NCI-H187 (cell line): Measurements from ENCODE around the gene BRMS1.
"Not testable (repeated sequence)": the region's sequence is repeated elsewhere in the genome, so short reads cannot be mapped to it uniquely, and the experiment has no call there.

Experiments used
- DNase-seq, 2 experiments: peaks; one replicate each; lab custom pipeline; 2025; lab: John Stamatoyannopoulos, UW

BRMS1 gene, protein sequence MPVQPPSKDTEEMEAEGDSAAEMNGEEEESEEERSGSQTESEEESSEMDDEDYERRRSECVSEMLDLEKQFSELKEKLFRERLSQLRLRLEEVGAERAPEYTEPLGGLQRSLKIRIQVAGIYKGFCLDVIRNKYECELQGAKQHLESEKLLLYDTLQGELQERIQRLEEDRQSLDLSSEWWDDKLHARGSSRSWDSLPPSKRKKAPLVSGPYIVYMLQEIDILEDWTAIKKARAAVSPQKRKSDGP

DNA sequence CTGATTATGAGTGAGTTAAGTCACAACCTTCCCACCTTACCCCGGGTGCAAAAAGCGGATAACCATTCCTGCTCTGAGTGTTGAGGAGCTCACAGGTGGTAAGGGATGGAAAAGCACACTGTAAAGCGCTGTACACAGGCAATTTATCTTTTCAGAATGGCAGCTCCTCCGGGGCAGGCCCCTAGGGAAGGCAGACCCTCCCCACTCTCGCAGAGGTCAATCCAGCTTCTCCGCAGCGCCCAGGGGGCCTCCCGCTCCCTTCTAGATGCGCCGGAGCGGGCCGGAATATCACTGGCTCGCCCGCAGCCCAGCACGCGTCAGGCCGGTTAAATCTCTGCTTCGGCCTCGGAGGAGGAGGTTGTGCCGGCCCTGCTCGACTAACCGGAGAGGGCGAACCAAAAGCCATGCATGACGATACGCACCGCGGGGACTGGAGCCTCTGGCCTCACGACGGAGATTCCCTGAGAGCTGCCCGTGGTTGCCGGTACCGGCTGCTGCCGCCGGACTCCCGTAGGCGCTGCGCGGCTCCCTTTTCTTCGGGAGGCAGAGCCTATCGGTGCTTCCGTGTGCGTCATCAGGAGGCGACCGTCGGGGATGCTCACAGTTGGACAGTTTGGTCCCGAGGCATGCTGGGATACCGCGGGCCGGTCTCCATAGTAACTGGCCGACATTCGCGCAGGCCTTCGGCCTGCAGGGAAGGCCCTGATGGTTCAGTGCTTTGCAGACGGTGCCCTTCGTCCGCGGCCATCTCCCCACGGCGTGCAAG, at the start of gene BRMS1:
BRMS1 (minus strand) TSS at position 555 of the 766 bp plus-strand sequence. CDS start 2,870 bp downstream, outside the sequence.
- peak; percentile 88 to 93 for DNase-seq

DNA sequence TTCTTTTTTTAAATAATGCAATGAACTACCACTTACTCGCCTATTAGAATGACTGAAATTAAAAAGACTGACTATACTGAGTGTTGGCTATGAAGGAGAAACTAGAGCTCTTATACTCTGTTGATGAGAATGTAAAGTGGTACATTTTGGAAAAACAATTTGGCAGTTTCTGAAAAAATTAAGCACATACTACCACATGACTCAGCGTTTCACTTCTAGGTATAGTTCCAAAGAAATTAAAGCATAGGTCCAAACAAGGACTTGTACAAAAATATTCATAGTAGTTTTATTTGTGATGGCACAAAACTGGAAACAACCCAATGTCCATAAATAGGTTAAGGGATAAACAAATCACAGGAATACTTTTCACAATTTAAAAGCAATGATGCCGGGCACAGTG, 49.0 kb upstream of the BRMS1 start:
- DNase-seq, result no peak

DNA sequence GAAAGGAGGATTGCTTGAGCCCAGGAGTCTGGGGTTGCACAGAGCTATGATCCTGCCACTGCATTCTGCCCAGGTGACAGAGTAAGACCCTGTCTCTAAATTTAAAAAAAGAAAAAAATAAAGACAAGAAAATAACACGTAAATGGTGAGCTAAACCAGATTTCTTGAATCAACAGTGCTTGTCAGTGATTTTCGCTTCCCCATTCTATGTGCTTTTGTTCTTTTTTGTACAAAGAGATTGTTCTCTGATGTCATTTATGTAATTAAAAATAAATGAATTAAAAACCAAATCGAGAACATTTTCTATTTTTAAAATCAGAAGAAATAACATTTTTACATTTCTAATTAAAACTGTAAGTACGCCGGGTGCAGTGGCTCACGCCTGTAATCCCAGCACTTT, 46.4 kb upstream of the BRMS1 start:
- DNase-seq, result no peak

DNA sequence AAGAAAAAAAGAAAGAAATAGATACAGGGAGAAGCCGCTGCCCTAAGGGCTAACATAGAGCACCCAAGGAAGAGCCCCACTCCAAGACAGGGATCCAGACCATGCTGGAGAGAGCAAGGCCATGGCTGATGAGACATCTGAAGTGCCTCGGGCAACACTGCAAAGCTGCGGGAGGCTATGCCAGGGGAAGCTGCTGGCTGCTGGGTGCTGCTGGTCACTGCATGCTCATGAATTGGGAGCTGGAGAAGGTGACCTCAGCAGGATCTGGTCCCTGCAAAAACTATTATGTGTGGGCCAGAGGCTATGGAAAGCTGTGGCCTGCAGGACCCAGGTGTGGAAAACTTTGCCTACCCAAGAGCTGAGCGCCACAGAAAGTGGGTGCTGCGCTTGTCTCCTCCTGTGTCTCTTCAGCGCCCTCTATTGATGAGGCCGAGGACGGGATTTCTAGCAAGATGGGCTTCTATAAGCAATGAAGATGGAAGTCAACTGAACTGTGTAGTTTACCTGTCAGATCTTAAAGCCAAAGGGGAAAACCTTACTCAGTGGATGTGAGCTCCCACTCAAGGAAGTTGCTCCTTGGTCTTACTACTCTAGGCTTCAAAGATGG, 44.0 kb upstream of the BRMS1 start:
- peak; percentile 22 to 39 for DNase-seq

DNA sequence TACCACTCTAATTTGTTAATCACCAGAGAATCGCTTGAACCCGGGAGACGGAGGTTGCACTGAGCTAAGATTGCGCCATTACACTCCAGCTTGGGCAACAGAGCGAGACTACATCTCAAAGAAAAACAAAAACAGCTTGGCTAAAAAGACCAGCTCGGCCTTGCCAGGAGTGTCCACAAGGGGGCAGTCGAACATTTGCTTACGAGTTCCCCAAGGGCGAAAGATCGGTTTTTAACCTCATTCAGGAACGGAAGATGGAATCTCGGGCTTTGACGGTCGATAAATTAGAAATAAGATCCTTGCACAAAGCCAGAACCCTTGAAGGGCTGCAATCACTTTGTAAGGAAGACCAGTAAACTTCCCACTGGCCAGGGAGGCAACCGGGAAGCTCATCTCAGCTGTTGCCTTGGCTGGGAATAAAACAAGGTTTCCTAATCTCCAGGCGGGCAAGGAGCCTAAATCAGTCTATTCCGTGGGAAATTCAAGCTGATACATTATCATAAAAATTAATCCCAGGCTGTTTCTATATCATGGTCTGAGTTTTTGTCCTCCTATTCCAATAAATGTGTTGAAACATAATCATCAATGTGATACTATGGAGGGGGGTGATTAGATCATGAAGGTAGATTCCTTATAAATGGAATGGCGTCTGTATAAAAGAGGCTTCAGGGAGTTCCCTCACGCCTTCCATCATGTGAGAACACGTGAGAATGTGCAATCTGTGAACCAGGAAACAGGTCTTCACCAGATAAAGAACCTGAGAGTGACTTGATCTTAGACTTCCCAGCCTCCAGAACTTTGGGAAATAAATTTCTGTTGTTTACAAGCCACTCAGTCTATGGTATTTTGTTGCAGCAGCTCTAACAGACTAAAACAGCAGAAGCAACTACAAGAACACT, 41.5 kb upstream of the BRMS1 start:
- DNase-seq, result peak; percentile 64 to 66

DNA sequence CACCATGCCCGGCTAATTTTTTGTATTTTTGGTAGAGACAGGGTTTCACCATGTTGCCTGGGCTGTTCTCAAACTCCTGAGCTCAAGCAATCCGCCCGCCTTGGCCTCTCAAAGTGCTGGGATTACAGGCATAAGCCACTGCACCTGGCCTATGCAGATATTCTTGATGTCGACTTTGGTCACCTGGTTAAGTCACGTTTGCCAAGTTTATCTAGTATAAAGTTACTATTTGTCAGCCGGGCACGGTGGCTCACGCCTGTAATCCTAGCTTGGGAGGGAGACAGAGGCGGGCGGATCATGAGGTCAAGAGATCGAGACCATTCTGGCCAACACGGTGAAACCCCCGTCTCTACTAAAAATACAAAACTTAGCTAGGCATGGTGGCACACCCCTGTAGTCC, 39.4 kb upstream of the BRMS1 start:
- not testable (repeated sequence) for DNase-seq

DNA sequence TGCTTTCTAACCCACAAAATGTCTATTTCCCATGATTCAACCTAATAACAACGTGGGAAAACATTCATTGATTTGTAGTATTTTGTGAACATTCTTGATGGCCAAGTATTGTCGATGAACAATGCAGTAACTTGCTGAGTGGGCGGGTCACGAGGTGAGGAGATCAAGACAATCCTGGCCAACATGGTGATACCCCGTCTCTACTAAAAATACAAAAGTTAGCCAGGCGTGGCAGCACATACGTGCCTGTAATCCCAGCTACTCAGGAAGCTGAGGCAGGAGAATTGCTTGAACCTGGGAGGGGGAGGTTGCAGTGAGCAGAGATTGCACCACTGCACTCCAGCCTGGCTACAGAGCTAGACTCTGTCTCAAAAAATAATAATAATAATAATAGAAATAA, 35.4 kb upstream of the BRMS1 start:
- not testable (repeated sequence) for DNase-seq

DNA sequence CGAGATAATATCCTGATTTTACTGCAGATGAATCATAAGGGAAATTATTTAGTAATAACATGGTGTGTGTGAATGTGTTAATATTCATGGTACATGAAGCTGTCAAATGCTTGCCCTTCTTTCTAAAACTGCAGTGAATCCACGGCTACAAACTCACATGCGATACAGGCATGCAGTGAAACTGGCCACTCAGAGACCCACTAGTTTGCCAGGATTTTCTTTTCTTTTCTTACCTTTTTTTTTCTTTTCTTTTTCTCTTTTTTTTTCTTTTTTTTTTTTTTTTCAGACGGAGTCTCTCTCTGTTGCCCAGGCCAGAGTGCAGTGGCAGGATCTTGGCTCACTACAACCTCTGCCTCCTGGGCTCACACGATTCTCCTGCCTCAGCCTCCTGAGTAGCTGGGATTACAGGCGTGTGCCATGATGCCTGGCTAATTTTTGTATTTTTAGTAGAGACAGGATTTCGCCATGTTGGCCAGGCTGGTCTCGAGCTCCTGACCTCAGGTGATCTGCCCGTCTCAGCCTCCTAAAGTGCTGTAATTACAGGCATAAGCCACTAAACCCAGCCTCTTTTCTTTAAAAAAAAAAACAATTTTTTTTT, 28.9 kb upstream of the BRMS1 start:
- DNase-seq, result not testable (repeated sequence)

DNA sequence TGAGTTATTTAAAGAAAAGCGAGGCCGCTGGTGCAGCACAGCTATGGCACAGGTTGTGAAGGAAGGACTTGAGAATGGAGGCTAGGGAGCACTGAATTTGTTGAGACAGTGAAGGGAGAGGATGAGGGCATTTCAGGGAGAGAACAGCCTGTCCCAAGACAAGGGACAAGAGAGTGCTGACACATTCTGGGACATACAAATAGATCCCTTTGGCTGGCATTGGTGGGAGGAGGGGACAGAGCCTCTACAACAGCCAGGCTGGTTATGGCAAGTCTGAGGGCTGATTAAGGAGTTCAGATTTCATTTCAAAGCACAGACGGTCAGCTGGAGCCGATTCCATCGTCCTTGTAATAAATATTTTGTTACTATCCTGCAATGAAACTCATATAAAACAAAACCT, 28.4 kb upstream of the BRMS1 start:
- DNase-seq, result no peak

DNA sequence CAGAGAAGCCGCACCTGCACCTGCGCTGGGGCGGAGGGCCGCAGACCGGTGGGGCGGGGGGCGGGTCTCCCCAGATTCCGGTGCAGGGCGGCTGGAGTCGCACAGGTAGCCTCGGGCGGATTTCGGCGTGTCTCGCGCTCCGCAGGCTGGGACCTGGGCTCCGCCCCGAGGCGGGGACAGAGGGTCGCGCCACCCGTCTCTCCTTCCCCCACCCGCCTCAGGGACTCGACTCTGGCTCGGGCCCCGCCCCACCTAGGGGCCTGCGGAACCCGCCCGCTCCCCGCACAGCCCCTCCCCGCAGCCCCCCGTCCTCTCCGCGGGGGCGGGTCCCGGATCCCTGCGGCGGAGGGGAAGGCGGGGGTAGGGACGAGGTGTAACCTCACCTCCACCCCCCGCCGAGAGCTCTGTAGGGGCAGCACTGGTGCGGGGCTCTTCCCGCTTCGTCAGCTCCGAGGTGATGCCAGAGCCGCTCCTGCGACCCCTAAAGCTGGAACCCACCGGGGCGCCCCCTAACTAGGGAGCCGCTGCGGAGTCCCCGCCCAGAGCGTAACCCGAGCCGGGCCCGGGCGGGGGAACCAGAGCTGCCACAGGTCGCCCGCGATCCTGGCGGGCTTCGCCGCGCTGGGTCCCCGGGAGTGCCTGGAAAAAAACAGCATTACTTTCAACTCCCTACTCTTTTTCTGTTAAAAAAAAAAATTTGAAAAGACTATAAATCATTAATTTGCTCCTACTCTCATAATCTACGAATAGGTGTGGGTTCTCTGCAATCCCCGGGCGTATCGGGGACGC, 26.9 kb upstream of the BRMS1 start, which contains the start of gene SLC29A2:
SLC29A2 (minus strand) TSS at position 134 of the 789 bp plus-strand sequence. CDS start 169 bp downstream, outside the sequence.
- peak; percentile 68 to 85 for DNase-seq

DNA sequence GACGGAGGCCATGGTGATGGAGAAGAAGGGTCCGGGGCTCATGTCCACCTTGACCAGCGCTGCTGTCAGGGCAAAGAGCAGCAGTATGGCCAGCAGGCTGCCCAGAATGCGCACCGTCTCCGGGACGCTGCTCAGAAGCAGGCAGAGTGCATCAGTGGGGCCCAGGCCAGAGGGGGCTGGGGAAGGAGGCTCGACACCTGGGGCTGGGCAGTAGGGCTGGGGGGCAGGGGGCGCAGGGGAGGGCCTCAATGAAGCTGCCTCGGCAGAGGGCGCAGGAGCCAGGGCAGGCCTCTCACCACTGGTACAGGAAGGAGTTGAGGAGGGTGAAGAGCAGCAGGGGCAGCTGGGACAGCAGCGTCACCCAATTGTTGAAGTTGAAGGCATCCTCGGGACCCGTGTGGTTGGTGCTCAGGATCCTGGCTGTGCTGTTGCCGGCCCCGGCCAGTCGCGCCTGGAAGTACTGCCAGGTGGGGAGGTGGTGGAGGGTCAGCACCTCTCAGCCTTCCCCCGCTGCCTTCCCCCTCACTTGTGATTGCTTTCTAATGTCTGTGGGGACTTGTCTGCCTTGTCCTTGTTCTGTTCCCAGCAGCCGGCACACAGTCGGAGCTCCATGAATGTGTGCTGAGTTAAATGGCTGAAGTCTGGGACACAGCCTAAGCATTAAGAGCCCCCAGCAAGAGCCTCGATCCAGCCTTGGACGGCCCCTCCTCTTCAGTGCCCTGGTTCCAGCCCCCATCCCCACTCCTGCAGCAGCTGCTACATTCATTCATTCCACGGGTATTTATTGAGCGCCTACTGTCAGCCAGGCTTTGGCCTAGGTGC, 24.4 kb upstream of the BRMS1 start:
- DNase-seq, result no peak

DNA sequence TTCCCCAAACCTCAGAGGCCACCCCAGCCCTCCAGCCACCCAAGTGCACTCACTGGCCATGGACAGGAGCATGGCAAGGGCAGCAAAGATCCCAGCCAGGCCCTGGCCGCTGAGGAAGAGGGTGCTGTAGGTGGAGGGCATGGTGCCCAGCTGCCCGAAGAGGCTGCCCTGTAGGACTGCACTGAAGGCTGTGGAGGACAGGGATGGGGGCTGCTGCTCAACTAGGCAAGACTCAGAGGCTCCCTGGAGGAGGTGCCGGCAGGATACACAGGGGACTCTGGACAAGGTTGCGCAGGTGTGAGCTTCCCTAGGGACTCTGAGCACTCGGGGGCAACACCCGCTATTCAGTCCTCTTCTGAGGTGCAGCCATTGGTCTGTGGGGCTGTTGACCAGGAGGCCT, 23.6 kb upstream of the BRMS1 start:
- DNase-seq, result no peak

DNA sequence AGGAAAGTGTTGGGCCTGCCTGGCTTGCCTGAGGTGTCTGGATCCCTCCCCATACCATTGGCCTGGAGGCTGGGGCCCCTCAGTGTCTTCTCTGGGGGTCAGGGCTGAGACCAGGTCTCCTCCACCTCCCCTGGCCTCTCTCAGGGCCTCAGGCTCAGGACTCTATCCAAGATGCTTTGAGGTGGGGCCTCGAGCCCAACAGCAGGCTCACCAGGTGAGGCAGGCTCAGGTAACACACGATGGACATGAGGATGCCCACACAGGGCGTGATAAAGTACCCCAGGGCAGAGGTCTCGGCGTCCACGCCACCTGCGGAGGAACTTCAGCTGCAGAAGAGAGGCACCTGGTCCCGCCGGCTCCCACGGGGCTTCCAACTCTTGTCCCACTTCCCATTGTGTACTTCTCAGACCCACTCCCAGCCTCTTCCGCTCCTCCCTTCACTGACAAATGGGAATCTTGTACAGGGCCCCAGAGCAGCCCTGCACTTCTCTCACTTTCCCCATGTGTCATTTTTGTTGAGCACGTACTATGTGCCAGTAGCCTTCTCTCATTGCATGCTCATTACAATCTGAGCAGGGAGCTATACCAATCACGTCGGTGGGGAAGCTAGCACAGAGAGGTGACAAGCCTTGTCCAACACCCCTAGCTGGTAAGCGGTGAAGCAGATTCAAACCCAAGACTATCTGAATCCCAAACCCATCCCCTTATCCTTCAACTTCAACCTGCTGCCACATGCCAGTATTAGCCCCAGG, 22.8 kb upstream of the BRMS1 start:
- DNase-seq, result no peak

DNA sequence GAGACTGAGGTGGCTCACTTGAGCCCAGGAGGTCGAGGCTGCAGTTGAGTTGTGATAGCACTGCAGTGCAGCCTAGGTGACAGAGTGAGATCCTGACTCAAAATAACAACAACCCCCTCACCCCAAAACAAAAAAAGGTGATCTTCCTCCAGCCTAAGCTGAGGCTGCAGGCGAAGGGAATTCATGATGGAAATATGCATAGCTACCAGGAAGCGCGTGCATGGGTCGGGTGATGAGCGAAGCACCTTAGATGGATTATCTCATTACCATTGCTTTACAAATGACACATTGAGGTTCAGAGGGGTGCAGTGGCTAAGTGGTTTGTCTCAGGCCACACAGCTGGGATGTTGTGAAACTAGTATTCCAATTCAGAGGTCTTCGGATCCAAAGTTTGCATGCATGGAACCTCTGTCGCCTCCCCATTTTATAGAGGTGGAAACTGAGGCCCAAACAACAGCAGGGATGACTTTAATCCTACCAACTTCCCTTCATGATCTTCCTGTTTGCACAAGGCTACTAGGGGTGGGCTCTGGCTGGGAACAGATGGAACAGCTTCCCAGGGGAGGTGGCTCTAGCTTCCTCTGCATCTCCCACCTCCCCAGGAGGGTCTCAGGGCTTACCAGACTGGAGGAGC, 22.1 kb upstream of the BRMS1 start:
- no peak for DNase-seq

DNA sequence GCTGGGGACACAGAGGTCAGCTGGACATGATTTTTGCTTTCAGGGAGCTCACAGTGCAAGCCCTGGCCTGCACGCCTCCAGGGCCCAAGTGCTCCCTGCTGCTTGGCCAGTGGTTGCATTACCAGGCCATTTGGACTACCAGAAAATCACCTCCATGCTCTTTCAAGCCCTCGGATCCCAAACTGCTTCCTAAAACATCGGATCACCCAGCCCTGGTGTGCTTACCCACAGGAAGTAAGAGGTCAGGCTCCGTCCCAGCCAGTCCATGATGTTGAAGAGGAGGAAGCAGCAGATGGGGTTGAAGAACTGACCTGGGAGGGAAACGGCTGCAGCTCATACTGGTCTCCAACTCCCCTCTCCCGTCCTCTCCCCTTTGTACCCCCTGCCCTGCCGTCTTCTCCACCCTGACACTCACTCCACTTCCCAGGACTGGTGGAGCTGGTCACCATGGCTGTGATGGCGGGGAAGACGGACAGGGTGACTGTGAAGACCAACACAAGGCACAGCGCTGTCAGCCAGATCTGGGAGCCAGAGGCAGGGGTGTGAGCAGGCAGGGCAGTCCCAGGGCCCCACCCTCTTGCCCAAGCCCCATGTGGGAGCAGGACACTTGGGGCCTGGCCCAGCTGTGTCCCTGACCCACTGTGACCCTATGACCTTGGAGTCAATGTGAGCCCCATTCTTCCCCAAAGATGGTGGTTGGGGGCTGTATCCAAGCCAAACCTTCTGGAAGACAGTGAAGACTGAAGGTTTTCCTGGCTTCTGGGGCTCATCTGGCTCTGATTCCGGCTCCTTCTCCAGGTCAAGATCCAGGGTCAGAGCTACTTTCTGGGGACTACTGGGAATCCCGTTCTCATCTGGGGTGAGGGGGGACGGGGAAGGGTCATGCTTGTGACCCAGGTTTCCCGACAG, 21.1 kb upstream of the BRMS1 start:
- no peak for DNase-seq

DNA sequence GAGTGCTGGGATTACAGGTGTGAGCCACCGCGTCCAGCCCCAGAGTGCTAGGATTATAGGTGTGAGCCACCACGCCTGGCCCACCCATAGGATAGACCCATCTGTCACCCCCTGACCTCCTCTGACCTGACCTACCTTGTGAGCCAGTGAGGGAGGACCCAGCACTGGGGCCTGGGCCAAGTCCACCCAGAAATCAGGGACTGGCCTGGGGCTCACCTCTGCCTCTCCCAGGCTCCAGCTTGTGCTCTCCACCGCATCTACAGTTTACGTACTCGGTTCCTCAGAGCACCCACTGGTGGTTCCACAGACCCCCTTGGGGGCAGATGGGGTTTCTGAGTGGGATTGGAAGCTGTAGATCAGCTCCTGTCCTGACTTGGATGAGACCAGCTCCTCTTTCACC, 20.3 kb upstream of the BRMS1 start:
- DNase-seq, result no peak

DNA sequence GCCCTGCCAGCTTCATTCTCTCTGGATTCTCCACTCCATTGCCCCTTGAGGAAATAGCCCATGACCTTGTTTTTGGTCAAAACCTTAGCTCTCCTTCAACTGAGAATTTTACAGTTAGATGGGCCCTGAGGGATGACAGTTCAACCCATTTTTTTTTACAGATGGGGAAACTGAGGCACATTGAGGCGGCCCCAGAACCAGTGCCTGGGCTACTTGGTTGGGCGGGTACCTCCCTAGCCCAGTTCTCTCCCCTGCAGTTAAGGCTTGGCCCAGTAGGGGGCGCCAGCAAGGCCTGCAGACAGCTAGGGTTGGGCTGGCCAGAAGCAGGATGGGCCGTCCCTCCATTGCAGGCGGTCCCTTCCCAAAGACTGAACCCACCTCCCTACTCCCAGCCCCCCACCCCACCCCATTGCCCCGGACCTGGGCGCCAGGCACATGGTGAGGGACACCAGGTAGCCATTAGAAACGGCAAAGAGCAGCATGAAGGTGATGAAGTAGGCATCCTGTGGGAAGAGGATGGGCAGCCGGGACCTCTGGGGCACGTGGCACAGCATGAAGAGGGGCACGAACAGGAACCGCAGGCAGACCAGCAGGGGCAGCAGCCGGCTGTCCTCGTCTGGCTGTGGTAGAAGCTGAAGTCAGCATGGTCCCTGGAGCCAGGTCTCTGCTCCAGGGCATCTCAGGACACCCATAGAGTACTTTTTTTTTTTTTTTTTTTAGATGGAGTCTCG, 19.1 kb upstream of the BRMS1 start:
- no peak for DNase-seq
